GM23338 (cell line): ENCODE results near the gene SYT9. TPM values are rescaled to one million over a fixed set of nuclear protein-coding genes. Genes with fewer than 3 reads are reported as not detected.

Experiments
- ATAC-seq: fragments of 200-7000 bp; cut with Tn5 transposase; 3 replicates; pipeline ENCODE4 v1.9.1; 2020
- DNase-seq: peaks from one replicate; pipeline ENCODE4 v3.0.0-alpha.2; 2015; ENCODE audit warnings: low spot score
- H2AFZ ChIP-seq: fragments of 200-600 bp; sonication (generic); 2 replicates; pipeline ENCODE4 v1.8.0; 2016; ENCODE audit warnings: antibody characterized with exemption, mild to moderate bottlenecking, moderate library complexity
- H3F3A ChIP-seq: fragments of 200-600 bp; sonication (generic); replicated peaks from 2 replicates; pipeline ENCODE4 v1.8.0; 2017; ENCODE audit warnings: antibody characterized with exemption, mixed run types, low read depth
- H3K27ac ChIP-seq: fragments of 200-600 bp; sonication (generic); 2 replicates; pipeline ENCODE4 v1.6.1; 2016; ENCODE audit warnings: low read depth
- H3K27me3 ChIP-seq: fragments of 200-600 bp; sonication (generic); 2 replicates; pipeline ENCODE4 v1.8.0; 2016; ENCODE audit warnings: mild to moderate bottlenecking, mixed run types, moderate library complexity; ENCODE audit not compliant: insufficient read depth
- H3K36me3 ChIP-seq: fragments of 200-600 bp; sonication (generic); 2 replicates; pipeline ENCODE4 v1.8.0; 2016; ENCODE audit warnings: mild to moderate bottlenecking; ENCODE audit not compliant: insufficient read depth
- H3K4me1 ChIP-seq: fragments of 200-600 bp; sonication (generic); 2 replicates; pipeline ENCODE4 v1.8.0; 2016; ENCODE audit warnings: mild to moderate bottlenecking, moderate library complexity; ENCODE audit not compliant: insufficient read depth
- H3K4me2 ChIP-seq: fragments of 200-600 bp; sonication (generic); 2 replicates; pipeline ENCODE4 v1.7.1; 2017; ENCODE audit warnings: mixed run types
- H3K4me3 ChIP-seq: fragments of 200-600 bp; sonication (generic); 2 replicates; pipeline ENCODE4 v1.6.1; 2016; ENCODE audit warnings: mixed run types
- H3K79me2 ChIP-seq: fragments of 200-600 bp; sonication (generic); replicated peaks from 2 replicates; pipeline ENCODE4 v1.8.0; 2017; ENCODE audit warnings: mild to moderate bottlenecking; ENCODE audit not compliant: insufficient read depth
- H3K9me2 ChIP-seq: fragments of 200-600 bp; sonication (generic); 2 replicates; pipeline ENCODE4 v1.8.0; 2017; ENCODE audit not compliant: insufficient read depth
- H4K20me1 ChIP-seq: fragments of 200-600 bp; sonication (generic); replicated peaks from 2 replicates; pipeline ENCODE4 v1.8.0; 2017; ENCODE audit warnings: mild to moderate bottlenecking; ENCODE audit not compliant: insufficient read depth
- H3K27ac Mint-ChIP-seq: 2 replicates; pipeline ENCODE4 v1.8.0; 2020; ENCODE audit warnings: inconsistent platforms, mild to moderate bottlenecking, moderate library complexity, mixed read lengths
- H3K27me3 Mint-ChIP-seq: 3 replicates; pipeline ENCODE4 v1.8.0; 2022; ENCODE audit warnings: low read depth, mild to moderate bottlenecking, moderate library complexity, mixed read lengths, inconsistent platforms; ENCODE audit not compliant: insufficient read depth, poor library complexity
- H3K36me3 Mint-ChIP-seq: 3 replicates; pipeline ENCODE4 v1.8.0; 2021; ENCODE audit warnings: low read depth, mild to moderate bottlenecking, inconsistent platforms, moderate library complexity, mixed read lengths
- H3K4me1 Mint-ChIP-seq: 3 replicates; pipeline ENCODE4 v1.8.0; 2020; ENCODE audit warnings: mild to moderate bottlenecking, inconsistent platforms, mixed read lengths
- H3K4me3 Mint-ChIP-seq: 3 replicates; pipeline ENCODE4 v1.8.0; 2021; ENCODE audit warnings: moderate library complexity, mild to moderate bottlenecking, inconsistent platforms, mixed read lengths
- H3K9me3 Mint-ChIP-seq: 3 replicates; pipeline ENCODE4 v1.8.0; 2020; ENCODE audit warnings: moderate library complexity, mild to moderate bottlenecking, inconsistent platforms, mixed read lengths
- CREB1 ChIP-seq: fragments of 250-450 bp; sonication (Bioruptor Pico); IDR thresholded peaks from 2 replicates; pipeline ENCODE4 v1.5.0; 2020; ENCODE audit warnings: low read depth, mild to moderate bottlenecking, moderate library complexity
- CTCF ChIP-seq, 2 experiments: fragments of 200-600 bp in 1 of 2; sonication (generic) in 1 of 2; conservative IDR thresholded peaks; 2 replicates each; pipeline versions ENCODE4 v1.5.1 to v1.6.1; 2016 to 2017; ENCODE audit warnings: antibody characterized with exemption in 2 of 2, low read depth in 2 of 2, mild to moderate bottlenecking in 2 of 2, moderate library complexity in 1 of 2
- EZH2phosphoT487 ChIP-seq: fragments of 200-600 bp; sonication (generic); IDR thresholded peaks from one replicate; pipeline ENCODE4 v1.8.1; 2018; ENCODE audit warnings: antibody characterized with exemption; ENCODE audit not compliant: unreplicated experiment
- NANOG ChIP-seq: IDR thresholded peaks from 2 replicates; pipeline ENCODE4 v1.6.1; 2016; ENCODE audit warnings: antibody characterized with exemption, borderline replicate concordance
- ZNF331 ChIP-seq: fragments of 250-450 bp; sonication (Bioruptor Pico); IDR thresholded peaks from 2 replicates; pipeline ENCODE4 v1.5.0; 2020; ENCODE audit warnings: low read depth, mild to moderate bottlenecking, moderate library complexity
- ZNF462 ChIP-seq: fragments of 250-450 bp; sonication (Bioruptor Pico); IDR thresholded peaks from 2 replicates; pipeline ENCODE4 v1.5.0; 2020; ENCODE audit warnings: mild to moderate bottlenecking, moderate library complexity
- polyA plus RNA-seq: library from polyadenylated mRNA; unstranded; fragments of >200 nt; fragmentation: Nextera tagmentation; extraction: Ambion mirVana; gene quantifications from 2 replicates; pipeline ENCODE4 v1.2.1, GENCODE V29; 2016
- total RNA-seq: library from RNA; depleted of rRNA; stranded (reverse); fragments of >200 nt; shearing (Covaris generic); gene quantifications from 2 replicates; pipeline ENCODE4 v1.2.3, GENCODE V29; 2014
- TF ChIP-seq, protein P1 (sequence below): IDR thresholded peaks from 2 replicates; pipeline ENCODE4 v1.6.1; 2016; ENCODE audit warnings: antibody characterized with exemption

The SYT9 gene
- total and polyA plus RNA-seq, 2 experiments from 2014 or later, result 0.91 to 2.4 TPM

DNA sequence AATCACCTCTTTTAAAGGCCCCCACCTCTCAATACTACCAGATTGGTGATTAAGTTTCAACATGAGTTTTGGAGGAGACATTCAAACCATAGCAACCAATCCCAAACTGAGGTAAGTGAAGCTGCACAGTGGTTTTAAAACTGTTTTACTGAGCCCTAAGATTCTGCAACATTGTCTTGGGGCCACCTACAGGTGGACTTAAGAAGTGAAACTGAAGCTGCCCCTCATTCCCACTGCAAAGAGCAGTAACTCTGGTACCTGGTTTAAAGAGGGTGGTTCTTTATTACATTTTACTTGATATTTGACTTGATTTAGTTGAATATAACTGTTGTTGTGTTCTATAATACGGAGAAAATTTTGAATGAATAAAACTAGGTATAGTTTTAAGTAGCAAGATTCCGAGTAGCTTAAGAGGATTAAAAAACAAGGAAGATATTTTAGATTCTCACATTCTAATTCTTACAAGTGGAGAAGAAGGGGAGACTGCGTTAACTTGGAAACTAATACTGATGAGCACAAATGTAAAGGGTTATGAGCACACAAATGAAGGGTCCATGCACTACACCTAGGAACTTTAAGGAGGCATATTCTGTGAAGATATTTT lies 26.7 kb downstream of the SYT9 start:
- no peaks in the 10 kb centered on the region for H3K36me3 Mint-ChIP-seq
- no peak overlapping the region for H3K4me3 Mint-ChIP-seq
- H3K27ac Mint-ChIP-seq, result no peak overlapping the region
- Histone ChIP-seq H3K9me2 (no peaks in the 10 kb centered on the region), H3K36me3 (no peaks in the 10 kb centered on the region), H3K79me2 (no peaks in the 10 kb centered on the region), H4K20me1 (no peaks in the 10 kb centered on the region), H2AFZ (no peak overlapping the region), H3K27me3 (no peaks in the 10 kb centered on the region), H3F3A (no peaks in the 10 kb centered on the region), H3K4me1 (no peaks in the 10 kb centered on the region), H3K4me2 (no peak overlapping the region), H3K4me3 (no peak overlapping the region), H3K27ac (no peak overlapping the region)
- no peaks in the 10 kb centered on the region for H3K9me3 Mint-ChIP-seq
- peaks cover 5% of the 10 kb centered on the region; the same call in 2 of the 3 replicates for H3K4me1 Mint-ChIP-seq
- DNase-seq (peak; percentile 77), ATAC-seq (peak; percentile 88)
- TF ChIP-seq CTCF (conservative IDR thresholded peaks at IDR 0.05; ENCODE audit: low read depth in 2 of 2), result peak; percentile 77 to 81
- TF ChIP-seq, protein P1, sequence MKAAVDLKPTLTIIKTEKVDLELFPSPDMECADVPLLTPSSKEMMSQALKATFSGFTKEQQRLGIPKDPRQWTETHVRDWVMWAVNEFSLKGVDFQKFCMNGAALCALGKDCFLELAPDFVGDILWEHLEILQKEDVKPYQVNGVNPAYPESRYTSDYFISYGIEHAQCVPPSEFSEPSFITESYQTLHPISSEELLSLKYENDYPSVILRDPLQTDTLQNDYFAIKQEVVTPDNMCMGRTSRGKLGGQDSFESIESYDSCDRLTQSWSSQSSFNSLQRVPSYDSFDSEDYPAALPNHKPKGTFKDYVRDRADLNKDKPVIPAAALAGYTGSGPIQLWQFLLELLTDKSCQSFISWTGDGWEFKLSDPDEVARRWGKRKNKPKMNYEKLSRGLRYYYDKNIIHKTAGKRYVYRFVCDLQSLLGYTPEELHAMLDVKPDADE, result no peak
- H3K27me3 Mint-ChIP-seq, result peaks cover 2% of the 10 kb centered on the region

DNA sequence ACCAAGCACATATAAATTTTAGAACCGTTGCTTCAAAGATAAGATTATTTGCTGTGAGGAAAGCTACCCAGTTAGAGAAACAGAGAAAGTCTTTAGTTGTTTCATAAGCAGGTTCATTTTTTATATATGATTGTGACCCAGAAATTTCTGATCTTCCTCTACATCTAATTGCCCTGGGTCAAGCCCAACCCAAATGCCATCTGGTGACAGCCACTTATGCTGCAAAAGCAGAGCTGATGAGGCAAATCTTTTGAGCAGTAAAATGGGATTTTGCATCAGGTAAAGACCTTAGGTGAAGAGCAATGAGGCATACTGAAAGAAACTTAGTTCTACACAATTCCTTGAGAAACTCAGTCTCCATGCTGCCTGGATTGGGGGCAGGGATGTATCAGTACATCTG lies 28.0 kb downstream of the SYT9 start:
- ATAC-seq, result no peak
- Mint-ChIP-seq H3K9me3 (peaks cover 3% of the 10 kb centered on the region; the same call in 2 of the 3 replicates), H3K4me3 (no peak overlapping the region), H3K27me3 (peaks cover 2% of the 10 kb centered on the region), H3K36me3 (no peaks in the 10 kb centered on the region), H3K27ac (no peak overlapping the region), H3K4me1 (peaks cover 5% of the 10 kb centered on the region; the same call in 2 of the 3 replicates)
- Histone ChIP-seq H3K79me2 (no peaks in the 10 kb centered on the region), H2AFZ (no peak overlapping the region), H3K4me3 (no peak overlapping the region), H3F3A (no peaks in the 10 kb centered on the region), H3K4me1 (no peaks in the 10 kb centered on the region), H3K36me3 (no peaks in the 10 kb centered on the region), H3K27me3 (no peaks in the 10 kb centered on the region), H3K4me2 (no peak overlapping the region), H3K9me2 (no peaks in the 10 kb centered on the region), H4K20me1 (no peaks in the 10 kb centered on the region), H3K27ac (no peak overlapping the region)
- no peak for DNase-seq
- TF ChIP-seq EZH2phosphoT487, result no peak
- no peak for TF ChIP-seq CREB1
- TF ChIP-seq ZNF462 (CRISPR knock-in tag), result no peak
- TF ChIP-seq ZNF331 (CRISPR knock-in tag), result no peak
- TF ChIP-seq NANOG, result no peak
- TF ChIP-seq, protein P1, result no peak
